HG03066 (cell line): ENCODE data around the gene LRRC4.

Source experiments
- ATAC-seq: cut with Tn5 transposase; IDR thresholded peaks from one replicate; pipeline ENCODE4 v1.9.1; 2021; ENCODE audit warnings: low read depth; ENCODE audit not compliant: unreplicated experiment

The LRRC4 gene

DNA sequence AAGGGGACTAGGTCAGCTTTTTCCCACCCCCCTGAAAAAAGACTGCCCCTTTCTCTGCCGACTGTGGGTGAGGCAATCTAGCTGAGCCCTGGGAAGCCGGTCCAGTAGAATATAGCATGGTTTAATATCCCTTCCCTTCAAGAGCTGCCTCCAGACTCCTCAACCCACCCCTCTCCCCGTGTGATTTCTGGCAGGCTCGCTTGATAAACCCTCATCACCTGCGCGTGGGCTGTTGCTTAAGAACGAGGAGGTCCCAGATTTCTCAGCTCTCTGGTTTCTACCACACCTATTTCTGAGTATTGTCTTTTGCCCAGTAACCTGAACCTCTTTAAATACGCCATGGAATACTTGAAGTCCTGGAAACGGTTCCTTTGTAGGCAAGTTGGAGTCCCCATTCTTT lies 2.0 kb upstream of the LRRC4 start:
- no peak for ATAC-seq

DNA sequence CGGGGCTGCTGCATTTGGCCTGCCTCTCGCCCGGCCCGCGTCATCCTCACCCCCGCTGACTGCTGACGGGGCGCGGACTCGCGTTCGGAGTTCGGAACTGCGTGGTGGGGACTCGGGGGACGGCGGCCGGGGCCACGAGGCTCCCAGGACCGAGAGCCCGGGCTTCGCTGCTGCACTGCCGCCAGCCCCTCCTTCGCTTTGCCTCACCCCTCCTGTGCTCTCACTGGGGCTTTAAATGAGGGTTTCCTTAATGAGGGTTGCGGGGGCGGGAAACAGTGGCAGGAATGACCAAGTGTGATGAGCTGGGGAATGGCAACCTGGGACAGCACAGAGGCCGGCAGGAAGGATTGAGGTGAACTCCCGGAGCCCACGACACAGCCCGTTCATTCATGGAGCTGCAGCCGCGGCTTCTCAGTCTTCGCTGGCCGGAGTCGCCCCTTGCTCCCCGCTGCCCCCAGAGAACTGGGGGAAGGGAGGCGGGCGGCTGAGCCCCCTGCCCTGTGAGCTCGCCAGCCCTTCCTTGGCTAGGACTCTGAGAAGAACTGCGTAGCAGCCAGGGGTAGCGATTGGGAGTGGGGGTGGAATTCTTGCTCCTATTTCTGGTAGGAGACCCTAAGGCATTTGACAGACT lies 1.5 kb upstream of the LRRC4 start:
- no peak for ATAC-seq

DNA sequence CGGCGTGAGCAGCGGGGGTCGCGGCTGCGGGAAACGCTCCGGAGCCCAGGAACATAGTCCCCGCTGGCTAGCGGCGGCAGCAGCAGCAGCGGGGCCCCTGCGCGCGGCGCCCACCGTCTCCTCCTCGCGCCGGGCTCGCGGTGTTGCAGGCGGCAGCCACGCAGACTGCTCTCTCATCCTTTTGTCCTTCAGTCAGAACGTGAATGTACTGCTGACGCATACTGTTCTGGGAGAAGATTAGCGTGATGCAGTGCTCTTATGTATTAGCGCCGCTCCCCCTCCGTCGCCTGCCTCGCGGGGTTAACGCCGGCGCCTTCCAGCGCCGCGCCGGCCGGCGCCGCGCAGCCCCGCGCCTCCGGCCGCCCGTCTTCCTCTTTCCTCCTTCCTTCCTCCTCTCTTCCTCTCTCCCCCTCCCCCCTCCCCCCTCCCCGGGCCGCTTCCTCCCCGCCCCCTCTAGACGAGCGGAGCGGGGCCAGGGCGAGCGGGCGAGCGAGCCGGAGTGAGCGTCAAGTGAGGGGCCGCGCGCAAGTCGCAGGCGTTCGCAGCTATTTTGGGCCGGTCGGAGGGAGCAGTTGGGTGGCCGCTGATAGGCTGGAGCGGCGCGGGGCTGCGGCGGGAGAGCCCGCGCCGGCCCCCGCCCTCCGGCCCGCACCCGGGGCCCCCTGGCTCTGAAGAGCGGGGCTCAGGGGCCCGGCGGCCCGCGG lies 816 bp upstream of the LRRC4 start:
- peak; percentile 49 for ATAC-seq

DNA sequence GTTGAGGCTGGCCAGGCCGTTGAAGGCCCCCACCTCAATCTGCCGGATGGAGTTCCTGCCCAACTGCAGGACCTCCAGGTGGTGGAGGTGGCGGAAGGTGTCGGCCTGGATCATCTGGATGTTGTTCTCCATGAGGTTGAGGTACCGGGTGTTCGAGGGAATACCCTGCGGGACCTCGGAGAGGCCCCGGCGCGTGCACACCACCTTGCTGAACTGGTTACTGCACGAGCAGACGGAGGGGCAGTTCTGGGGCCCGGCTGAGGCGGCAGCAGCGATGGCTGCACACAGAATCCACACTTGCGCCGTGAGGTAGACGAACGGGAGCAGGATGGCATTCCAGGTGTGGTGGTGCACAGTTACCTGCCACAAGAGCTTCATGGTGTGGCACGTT lies 979 bp downstream of the LRRC4 start:
- ATAC-seq, result no peak

DNA sequence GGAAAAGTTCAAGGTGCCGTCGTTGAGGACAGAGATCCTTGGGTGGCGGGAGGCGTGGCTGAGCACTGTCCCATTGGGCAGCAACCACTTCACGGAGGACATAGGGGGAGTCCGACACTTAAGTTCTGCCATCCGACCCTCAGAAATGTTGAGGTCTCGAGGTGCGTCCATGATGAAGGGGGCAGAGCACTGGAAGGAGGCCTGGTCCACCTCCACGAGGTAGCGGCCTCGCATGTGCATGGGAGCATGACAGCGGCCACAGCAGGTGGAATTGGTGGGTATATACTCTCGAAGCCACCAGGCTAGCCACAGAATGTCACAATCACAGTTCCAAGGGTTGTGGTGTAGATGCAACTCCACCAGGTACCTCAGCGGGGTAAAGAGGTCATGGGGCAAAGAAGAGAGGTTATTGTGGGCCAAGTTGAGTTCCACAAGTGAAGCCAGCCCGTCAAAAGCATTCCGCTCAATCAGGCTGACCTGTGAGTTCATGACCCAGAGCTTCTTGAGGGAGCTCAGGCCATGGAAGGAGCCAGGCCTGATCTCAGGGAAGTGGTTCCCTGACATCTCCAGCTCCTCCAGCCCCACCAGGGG lies 1.7 kb downstream of the LRRC4 start:
- no peak for ATAC-seq

DNA sequence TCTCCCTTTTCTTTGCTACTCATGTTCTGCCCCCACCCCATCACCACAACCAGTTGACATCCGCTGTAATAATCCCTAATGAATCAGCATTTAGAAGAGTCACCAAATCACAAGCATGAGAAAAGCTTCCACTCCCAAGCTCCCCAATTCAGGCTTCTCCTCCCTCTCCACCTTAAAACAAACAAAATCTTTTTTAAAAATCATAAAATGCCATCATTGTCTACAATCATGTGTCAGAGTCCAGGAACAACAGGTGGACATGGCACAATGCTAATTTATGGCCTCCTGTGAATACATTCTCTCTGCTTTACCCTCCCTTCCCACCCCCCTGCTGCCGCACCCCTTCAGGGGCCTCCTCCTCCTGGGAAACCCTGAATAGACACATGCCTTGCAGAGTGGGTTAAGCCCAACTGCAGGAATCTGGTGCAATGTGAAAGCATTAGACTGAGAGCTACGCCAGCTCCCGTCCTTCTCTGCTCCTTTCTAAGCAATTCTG lies 3.7 kb downstream of the LRRC4 start:
- no peak for ATAC-seq

DNA sequence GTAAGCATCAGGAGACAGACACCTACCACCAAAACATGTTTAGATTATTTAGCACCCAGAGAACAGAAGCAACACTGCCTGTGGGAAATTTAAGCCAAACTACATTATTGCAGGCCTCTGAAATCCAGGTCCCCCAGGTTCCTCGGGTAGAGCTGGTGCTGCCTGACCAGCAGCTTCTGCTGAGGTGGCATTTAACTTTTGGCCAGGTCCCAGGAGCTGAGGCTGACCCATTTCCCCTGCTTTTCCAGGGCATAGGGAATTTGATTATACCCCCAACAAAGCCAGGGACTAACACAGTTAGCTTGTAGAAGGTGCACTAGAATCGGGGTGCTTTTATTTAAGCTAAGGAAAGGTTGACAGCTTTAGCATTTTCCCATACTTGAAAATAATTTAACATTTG lies 4.7 kb downstream of the LRRC4 start:
- ATAC-seq, result no peak

DNA sequence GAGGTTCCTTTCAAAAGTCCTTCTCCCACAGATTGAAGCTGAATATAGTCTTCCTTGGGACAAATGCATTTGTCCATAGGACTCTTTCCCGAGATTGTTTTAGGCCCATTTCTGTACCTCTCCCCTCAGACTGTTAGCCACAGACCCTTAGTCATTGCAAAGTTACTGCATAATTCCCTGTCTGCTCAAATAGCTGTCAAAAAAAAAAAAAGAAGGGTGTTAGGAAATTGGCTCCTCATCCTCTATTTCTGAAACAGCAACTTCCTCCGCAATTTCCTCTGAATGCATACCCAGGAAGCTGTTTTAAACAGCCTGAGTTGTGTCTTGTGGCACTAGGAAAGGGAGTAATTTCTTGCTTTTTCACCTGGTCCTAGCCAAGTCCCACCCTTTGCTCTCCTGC lies 5.4 kb downstream of the LRRC4 start:
- ATAC-seq, result no peak

DNA sequence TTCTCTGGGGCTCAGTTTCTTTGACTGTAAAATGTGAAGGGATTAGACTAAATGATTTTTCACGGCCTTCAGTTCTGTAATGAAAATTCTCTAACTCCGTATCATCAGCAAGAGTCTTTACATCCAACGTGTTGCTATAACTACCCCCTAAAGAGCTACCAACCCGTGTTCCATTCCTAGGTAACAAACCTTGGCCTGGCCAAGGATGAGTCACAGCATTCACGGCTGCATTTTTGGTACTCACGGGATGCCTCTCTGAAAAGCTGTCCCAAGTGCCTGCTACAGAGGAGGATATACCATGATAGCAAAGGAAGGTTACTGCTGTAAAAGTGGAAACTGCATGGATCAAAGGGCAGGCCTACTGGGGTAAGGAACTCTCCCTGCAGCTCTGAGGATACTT lies 5.9 kb downstream of the LRRC4 start:
- no peak for ATAC-seq

DNA sequence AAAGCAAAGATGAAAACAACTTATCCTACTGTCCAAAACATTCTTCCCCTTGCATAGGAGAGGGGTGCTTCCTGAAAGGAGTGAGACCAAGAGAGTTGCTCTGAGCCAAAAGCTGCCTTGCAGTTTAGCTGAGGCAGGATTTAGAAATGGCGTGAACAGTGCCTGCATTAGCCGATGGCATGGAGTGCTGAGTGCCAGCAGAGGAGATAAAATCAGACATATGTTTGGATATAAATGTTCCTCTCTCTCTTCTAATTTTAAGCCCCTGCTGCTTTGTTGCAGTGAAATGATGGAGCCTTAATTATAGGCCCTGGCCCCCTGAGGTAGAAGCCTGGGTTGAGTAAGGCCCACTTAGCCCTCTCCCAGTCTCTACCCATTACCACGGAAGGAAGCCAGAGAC lies 7.1 kb downstream of the LRRC4 start:
- ATAC-seq, result no peak

DNA sequence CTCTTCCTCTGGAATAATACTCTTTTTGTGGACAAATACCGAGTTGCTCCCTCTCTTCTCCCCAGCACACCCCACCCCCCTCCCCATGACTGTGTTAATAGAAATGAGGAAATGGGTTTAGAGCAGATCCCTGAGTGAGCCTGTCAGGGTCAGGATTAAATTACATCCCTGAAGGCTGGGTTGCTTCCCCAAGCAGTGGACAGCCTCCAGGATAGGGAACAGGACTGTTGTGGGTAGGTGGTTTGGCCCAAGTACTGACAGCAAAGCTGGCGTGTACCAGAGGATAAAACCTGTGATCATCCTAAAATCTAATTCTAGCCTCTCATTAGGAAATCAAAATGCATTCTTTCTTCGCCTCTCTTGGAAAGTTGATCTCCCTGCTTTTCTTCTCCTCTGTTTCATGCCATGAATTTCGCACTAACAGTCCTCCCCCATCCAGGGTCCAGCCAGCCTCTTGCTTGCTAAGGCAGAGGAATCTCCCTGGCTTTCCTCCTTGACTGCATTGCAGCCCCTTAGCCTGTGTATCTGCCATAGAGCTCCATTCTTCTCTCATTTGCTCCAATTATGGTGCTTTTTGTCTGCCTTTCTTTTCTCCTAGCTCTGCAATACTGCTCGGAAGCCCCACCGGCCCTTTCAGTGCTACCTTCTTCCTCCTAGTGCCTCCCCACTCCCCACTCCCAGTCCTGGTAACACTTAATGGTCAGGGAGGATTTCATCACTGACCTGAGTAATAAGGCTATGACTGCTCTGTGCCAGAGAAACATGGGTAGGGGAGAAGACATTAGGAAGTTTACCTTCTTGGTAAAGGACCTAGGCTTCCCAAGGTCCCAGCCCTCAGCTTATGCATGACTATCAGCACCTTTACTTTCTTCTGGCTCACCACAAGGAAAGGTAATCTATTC lies 8.4 kb downstream of the LRRC4 start:
- ATAC-seq, result no peak

DNA sequence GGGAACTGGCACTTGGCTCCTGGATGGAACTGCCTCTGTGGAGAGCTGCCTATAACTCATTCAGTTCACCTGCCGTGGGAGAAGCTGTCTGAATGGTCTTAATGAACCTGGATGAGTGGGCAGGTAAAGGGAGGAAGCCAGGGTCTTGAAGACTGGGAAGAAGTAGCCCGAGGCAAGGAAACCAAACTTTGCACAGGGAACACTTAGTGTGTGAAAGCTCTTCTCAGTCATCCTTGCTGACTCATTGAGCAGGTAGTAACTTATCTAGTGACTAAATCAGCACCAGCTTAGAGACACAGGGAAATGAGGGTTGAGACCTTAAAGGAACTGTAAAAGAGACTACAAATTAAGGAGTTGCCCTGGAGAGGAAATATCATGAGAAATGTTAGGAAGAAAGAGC lies 9.9 kb downstream of the LRRC4 start:
- no peak for ATAC-seq

DNA sequence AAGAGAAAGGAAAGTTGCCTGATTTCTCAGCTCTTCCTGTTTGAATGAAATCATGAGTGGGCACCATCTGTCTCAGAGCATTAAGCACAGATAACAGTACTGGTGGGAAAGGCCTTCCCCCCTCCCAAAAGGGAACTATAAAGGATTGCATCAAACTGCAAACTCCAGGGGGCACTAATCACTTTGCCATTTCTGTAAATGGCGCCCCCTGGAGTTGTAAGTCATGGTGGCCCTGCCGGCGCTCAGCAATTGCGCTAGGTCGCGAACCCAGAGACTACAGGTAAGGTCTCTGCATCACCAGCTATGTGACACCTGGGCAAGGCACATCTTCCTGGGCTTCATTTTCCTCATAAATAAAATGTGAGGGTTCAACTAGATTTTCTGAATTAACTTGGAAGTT lies 11.1 kb downstream of the LRRC4 start:
- no peak for ATAC-seq

DNA sequence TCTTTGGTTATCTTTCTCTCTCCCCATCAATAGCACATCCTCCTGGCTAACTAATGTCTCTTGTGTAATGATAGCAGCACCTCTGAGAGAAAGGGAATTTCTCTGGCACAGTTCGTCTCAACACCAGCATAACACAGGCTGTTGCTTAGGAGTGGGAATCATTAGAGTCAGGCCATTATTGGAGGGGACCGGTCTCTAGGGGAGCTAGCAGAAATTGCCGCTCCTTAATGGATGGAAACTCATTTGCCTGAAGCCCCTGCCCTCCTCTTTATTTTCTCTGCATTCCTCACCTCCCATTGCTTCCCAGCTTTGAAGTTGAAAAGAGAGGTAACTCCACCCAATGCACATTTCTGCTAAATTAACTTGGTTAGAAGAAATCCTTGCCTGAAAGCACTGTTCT lies 11.9 kb downstream of the LRRC4 start:
- ATAC-seq, result no peak

DNA sequence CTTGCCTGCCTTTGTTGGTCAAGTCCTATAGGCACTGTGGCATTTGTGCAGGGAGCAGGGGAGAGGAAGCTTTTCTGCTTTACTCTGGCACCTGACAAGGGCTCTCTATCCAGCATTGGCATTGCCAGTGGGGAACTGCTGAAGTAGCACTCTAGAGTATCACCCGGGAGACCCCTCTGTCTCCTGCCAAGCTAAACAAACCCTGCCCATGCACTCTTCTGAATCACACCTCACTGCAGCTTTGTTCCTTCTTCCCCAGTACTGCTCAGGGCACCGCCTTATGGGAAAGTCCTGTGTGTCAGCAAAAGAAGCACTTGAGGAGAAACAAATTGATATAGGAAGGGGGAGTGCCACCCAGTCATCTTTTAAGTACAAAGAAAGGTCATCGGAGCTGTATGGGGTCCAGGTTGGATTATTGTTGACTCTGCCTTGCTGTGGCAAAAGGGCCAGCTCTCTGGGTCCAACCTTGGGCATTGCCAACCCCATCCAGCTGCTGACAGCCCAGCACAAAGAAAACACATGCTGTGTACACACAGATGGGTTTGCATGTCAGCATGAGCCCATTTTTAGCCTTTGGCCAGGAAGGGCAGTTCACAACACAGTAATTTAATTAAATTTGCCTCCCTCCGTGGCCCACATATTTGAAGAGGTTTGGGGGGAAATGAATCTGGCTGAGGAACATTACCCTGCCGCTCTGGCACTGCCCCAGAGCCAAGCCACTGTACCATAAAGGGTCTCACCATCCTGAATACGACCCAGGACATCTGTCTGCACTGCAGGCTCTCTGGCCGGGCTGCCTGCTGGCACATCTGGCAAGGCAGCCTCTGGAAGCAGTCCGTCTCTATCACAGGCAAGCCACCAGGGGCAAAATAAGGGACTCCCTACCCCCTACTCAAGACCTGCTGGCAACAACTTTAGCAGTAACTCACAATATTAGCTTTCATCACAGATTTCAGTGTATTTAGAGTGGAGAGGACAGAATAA lies 13.1 kb downstream of the LRRC4 start:
- no peak for ATAC-seq

DNA sequence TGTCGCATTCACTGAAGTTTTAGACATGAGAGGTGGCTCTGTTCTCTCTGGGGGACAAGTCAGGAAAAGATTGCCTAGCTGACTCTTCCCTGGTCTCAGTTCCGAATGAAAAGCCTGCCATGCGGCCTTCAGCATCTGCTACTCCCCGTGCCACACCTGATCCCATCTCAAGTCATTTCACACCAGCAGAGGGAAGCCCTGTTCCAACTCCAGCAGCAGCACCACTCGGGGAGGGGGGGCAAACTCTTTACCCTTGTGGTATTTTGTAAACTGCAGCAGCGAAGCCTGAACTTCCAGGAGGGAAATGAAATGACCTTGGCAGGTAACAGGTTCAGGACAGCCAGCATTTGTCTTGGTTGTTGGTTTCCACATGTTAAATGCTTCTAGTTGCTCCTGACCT lies 13.8 kb downstream of the LRRC4 start:
- ATAC-seq, result no peak

DNA sequence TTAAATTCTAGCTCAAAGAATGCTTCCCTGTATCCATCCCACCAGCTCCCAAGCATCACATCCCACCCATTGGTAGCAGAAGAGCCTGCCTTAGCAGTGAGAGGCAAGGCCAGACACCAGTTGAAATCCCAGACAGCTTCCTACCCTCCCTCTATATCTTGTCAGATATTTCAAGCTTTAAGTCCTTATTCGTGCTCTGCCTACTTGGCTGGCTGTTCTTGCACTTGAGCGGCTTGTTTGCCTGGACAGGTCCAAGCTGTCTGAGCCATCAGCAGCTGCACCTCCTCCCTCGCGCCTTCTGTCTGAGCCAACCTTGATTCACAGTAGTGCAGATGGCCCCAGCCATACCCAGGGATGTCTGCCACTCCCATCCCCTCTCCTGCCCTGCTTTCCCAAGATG lies 16.4 kb downstream of the LRRC4 start:
- ATAC-seq, result no peak

DNA sequence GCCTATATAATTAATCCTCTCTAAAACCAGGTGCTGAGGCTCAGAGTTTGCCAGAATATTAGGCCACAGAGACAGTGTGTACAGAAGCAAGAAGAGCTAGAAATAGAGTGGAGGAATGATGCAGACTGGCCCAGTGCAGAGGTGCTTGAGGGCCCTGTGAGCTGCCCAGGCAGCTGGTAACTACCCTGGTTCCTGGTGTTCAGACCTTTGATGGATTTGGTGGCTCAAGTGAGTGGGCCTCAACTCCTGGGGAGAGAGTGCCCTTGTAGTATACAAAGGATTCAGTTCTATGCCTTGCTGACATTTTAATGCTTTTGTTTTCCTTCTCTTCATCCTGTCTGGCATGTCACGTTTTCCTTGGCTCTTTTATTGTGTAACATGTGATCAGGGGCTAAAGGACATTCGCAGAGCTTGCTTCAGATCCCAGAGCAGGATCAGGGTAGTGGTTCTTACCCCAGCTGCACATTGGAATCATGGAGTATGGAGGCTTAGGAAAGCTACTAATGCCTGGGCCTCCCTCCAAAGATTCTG lies 20.0 kb downstream of the LRRC4 start:
- ATAC-seq, result no peak

DNA sequence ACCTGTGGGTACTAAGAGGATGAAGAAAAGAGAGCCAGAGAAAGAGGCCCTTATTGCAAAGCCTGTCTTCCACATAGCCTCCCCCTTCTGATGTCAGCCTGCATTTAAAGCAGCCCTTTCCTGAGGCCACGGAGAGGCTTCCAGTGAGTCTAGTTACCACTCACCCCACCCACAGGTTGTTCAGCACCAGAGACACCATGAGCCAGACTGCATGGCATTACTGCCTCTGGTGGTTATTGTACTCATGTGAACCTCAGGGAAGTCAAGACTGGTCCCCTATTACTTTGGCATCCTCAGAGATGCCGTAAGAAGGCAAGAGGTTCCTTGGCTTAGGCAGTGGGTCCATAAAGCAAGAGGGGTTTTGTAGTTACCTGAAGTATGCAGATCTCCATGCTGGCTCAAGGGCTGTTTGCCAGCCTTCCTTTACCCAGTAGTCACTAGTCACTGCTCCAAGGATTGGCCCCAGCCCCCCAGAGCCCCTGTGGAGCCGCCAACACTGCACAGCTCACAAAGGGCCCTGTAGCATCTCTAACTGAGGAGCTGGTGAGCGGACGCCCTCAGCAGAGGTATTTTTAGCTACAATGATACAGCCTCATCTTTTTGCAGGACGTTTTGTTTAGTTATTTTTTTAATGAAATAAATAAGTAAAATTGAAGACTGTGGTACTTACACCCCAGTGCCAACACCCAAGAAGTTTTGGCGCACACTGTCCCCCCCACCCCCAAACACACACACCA lies 20.7 kb downstream of the LRRC4 start:
- no peak for ATAC-seq
